ENCODE measurements around the gene CMIP. TPM values are rescaled to one million over a fixed set of nuclear protein-coding genes. Genes with fewer than 3 reads are reported as not detected.

CMIP gene
- total RNA-seq, 1 donor from 2014 or later: 10.5 TPM

DNA sequence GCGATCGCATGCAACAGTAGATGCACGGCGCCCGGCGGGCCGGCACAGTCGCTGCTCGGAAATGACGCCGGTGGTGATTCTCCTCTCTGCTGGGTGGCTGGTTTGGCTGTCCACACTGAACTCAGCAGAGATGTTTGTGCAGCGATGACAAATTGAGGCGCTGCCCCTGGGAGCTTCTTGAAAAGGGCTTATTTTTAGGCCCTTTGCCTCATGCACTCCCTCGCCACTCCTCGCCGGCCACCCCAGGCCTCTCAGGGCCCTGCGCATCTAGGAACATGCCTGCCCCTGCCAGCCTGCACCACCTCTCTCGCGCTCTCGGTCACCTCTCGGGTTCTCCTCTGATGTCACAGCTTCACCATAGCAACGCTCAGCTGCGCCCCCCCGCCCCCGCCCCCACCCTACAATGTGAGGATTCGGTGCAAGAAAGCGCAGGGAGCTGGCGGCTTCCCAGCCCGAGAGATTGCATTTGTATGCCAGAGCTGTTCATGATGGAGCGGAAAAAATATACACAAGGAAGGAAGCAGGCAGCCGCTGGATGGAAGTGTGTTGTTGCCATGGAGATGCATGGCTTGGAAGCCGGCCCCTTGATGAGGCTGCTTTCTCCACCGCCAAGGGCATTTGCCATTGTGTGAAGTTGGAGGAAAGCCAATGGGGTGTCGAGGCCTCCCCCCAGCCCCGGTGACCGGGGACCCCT, 253.2 kb downstream of the CMIP start:
- intact Hi-C loops (cut with DNase I): loop anchor here (5.0 kb wide), 1 partner anchor 295 kb away; no protein-coding TSS in a partner anchor
- DNase-seq (ENCODE audit: missing footprints) (no peak), ATAC-seq (no peak)

DNA sequence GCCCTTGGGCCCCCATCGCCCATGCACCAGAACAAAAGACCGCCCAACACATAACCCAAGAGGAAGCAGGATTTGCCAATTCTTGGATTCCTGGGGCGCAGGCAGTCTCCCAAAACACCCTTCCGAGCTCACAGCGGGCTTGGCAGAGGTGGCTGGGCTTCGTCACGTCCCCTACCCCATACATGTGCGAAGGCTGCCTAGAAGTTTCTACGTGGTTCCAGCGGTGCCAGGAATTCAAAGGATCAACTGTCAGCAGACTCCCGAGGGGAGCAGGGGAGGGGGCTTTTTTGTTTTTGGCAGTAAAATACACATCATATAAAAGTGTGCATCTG, 253.7 kb downstream of the CMIP start:
- intact Hi-C loops (cut with DNase I): loop anchor here (5.0 kb wide), 1 partner anchor 296 kb away; no protein-coding TSS in a partner anchor
- DNase-seq (ENCODE audit: missing footprints) (no peak), ATAC-seq (no peak)

DNA sequence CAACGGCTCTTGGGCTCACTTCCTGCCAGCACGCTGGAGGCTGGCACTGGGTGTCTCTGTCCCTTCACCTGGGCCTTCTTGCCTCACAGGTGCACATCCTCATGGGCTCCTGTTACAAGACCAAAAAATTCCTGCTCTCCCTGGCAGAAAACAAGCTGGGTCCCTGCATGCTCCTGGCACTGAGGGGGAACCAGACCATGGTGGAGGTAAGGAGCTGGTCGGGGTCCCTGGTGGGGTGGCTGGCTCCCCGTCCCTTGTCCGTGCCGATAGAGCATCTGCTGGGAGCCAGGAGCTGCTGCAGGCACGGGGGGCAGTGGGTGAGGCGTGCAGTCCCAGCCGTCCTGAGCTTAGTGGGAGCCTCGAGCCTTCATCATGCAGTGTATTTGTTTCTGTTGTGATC, 255.0 kb downstream of the CMIP start:
- DNase-seq (ENCODE audit: missing footprints): no peak
- intact Hi-C loops (cut with DNase I): loop anchor here (5.0 kb wide), 1 partner anchor 297 kb away; no protein-coding TSS in a partner anchor
- ATAC-seq: no peak

DNA sequence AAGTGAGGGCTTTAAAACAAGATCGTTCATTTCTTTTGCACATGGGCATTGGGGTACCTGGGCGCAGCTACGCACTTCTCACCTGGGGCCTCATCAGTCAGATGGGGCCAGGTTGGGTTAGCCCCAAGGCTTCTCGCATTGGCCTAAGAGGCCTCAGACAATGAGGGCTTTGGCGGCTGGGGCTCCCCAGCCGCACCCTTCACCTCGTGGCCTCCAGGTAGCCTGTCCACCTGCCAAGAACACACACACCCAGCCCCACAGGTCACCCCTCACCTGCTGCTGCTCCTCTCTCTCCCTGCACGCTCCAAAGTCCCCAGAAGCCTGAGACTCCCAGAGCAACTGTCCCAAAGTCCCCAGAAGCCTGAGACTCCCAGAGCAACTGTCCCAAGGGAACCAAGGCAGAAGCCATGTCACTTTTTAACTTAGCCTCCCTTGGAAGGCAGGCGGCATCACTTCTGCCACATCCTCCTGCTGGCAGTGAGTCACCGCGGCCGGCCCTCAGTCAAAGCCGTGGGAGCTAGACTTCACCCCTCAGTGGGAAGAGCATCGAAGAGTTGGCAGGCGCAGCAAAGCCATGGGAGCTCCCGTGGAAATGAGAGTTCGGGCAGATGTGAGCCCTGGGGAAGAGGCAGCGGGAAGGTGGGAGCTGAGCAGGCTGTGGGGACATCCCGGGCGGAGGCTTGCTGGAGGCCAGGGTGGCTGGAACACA, 255.6 kb downstream of the CMIP start:
- intact Hi-C loops (cut with DNase I): no loop called here
- ATAC-seq (no peak), DNase-seq (ENCODE audit: missing footprints) (no peak)

DNA sequence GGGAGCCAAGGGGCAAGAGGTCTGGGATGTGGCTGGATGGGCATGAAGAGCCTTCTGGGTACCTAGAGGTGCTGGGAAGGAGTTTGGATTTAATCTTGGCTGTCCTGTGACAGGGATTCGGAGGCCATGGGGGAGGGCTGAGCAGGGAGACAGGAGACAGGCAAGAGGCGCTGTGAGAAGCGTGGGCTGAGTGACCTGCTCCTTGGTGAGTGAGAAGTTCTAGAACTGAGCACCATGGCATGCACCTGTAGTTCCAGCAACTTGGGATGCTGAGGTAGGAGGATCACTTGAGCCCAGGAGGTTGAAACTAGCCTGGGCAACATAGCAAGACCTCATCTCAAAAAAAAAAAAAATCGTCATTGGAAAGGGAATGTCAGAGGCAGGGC, 256.2 kb downstream of the CMIP start:
- ATAC-seq (no peak), DNase-seq (ENCODE audit: missing footprints) (no peak)
- intact Hi-C loops (cut with DNase I): no loop called here

DNA sequence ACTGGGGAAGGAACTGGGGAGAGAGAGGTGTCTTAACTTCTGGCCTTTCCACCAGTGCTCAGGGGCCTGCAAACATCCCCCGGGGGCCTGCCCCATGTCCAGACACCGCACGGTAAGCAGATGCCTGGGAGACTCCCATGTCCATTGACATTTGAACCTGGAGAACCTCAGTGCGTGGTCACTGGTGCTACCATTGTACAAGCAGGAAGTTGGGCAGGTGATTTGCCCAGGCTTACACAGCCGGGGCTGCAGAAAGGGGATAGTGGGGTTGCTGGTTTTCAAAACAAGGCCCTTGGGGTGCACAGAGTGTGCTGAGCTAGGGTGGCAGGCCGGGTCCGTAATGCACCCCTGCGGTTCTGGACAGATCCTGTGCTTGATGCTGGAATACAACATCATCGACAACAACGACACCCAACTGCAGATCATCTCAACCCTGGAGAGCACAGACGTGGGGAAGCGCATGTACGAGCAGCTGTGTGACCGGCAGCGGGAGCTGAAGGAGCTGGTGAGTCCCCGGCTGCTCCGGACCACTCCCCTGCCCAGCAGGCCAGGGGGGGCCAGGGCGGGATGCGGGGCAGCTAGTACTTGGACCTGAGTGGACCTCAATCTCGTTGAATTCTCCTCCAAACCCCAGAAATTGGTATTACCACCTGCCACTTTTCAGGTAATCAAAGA, 256.8 kb downstream of the CMIP start:
- intact Hi-C loops (cut with DNase I): no loop called here
- DNase-seq (ENCODE audit: missing footprints) (no peak), ATAC-seq (no peak)

DNA sequence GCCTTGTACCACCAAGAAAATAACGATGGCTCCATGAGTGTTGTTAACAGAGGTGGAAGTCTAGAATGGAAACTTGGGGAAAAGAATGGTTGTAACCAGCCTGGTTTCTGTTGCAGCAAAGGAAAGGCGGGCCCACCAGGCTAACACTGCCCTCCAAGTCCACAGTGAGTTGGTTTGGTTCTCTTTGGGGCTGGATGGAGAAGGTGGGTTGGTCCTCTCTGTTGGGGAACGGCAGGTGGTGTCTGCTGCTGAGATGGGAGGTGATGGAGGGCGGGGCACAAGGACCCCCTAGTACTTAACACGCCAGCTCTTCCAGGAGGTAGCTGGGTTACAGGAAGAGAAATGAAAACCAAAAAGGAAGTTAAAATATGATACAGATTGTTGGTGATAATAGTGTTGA, 257.9 kb downstream of the CMIP start:
- intact Hi-C loops (cut with DNase I): no loop called here
- no peak for DNase-seq (ENCODE audit: missing footprints)

DNA sequence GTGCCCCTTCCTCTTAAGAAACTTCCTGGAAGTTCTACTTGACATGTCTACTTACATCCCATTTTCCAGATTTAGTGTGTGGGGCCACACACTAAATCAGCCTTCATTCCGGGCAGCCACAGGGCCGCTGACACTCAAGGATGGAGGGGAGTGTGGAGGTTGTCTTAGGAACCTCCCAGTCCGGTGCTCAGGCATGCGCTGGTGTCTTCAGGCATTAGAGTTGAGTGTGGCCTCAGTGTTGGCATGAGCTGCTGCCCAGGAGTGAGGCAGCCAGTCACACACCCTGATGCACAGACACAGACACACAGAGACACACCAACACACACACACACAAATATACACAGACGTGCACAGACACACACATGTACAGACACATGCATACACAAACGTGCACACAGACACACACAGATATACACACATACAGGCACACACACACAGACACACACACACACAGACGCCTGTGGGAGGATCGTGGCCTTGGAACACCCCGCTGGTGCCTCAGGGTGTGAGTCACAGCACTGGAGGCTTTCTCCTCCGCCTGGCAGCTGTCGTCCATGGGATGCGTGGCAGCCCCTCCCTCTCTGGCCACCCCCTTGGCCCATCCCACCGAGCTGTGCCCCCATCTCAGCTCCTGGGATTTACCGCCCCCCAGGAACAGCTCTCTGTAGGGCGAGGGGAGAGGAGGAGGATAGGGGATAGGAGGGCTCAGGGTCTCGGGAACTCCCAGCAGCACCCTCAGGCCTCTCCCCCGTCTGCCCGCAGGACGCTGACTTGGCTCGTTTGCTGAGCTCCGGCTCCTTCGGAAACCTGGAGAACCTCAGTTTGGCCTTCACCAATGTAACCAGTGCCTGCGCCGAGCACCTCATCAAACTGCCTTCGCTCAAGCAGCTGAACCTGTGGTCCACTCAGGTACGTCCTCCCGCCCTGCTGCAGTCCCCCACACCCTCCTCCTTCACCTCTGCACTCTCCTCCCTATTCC, 258.9 kb downstream of the CMIP start:
- no peak for ATAC-seq
- no peak for DNase-seq (ENCODE audit: missing footprints)
- intact Hi-C loops (cut with DNase I): no loop called here

More for the DNA sequence above, 257.9 kb downstream of the CMIP start:
- no peak for ATAC-seq

DNA sequence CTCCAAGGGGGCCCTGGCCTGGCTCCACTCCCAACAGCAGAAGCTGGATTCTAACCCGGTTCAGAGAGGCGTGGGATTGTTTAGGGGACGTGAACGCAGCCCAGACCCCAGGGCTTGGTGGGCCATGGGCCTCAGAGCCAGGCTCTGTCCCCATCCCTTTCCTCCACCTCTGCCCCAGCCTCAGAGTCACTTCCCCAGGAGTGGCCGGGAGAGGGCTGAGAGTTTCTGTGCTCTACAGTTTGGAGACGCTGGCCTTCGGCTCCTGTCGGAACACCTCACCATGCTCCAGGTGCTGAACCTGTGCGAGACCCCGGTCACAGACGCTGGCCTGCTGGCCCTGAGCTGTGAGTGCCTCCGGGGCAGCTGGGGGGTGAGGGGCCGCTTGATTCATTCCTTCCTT, 260.7 kb downstream of the CMIP start:
- intact Hi-C loops (cut with DNase I): no loop called here
- no peak for ATAC-seq
- no peak for DNase-seq (ENCODE audit: missing footprints)

DNA sequence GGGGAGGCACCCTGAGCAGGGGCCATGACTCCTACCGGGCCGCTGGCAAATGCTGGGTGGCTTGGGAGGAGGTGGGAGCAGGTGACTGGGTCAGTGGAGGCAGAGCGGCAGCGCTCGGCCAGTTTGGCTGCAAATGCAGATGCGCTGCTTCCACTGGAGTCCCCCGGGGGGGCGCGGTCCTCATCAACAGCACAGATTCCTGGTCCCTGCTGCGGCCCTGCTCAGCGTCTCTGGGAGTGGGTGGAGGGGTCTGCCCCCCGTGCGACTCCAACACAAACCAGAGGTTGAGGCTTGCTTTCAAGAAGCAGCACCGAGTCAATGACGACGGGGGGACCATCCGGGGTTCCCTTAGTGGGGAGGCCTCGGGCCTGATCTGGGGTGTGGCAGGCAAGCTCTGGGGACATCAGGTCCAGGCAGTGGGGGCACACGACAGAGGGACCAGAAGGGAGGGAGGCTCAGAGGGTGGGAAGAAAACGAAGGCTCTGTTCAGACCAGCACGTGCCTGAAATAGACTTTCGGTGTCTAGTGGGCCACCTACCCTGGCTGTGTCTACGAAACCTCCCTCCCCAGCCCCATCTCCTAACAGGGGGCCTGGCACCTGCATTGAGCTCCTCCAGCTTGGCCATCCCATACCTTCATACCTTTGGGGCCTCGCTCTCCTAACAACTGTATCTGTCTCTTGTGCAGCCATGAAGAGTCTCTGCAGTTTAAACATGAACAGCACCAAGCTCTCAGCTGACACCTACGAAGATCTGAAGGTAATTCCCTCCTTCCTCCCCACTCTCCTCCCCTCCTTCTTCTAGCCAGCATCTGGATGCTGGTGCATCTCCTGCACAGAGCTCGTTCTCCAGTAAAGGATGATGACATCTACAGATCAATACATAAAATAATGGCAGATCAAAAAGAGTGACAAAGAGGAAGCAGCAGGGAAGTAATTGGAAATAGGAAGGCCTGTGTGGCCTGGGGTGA, 262.0 kb downstream of the CMIP start:
- no peak for ATAC-seq
- DNase-seq (ENCODE audit: missing footprints): no peak
- intact Hi-C loops (cut with DNase I): no loop called here

DNA sequence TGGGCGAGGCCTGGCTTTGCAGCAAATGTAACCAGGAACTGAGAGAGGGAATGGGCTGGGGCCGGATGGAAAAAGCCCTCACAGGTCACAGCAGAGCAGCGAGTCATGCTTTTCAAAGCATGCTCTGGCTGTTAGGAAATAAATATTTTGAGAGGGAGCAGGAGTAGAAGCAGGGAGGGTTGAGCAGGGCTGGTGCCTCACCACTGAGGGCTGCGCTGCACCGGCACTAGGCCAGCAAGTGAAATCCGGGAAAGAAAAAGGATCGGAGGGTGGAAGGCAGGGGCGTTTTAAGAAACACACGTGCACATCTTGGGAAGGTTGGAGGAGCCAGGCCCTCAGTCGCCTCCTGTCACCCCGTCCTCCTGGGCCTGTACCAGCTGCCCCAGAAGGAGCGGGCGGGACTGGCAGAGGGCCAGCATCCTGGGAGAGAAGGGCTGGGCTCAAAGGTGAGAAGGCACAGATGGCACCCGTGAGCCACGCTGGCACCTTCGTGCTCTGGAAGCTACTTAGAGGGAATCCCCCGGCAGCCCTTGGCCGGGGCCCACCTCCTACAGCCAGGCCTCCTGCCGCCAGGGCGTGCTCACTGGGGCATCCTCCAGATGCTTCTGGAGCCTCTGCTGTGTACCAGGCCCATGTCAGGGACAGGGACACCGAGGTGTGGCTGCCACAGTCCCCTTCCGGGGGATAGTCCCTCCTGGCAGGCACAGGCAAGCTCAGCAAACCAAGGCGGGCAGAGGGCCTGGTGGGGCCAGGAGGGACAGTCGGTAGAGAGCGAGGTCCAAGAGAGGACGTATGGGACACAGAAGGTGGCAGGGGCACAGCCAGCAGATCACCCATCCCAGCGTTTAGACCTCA, 263.0 kb downstream of the CMIP start:
- ATAC-seq (no peak), DNase-seq (ENCODE audit: missing footprints) (no peak)
- intact Hi-C loops (cut with DNase I): no loop called here

DNA sequence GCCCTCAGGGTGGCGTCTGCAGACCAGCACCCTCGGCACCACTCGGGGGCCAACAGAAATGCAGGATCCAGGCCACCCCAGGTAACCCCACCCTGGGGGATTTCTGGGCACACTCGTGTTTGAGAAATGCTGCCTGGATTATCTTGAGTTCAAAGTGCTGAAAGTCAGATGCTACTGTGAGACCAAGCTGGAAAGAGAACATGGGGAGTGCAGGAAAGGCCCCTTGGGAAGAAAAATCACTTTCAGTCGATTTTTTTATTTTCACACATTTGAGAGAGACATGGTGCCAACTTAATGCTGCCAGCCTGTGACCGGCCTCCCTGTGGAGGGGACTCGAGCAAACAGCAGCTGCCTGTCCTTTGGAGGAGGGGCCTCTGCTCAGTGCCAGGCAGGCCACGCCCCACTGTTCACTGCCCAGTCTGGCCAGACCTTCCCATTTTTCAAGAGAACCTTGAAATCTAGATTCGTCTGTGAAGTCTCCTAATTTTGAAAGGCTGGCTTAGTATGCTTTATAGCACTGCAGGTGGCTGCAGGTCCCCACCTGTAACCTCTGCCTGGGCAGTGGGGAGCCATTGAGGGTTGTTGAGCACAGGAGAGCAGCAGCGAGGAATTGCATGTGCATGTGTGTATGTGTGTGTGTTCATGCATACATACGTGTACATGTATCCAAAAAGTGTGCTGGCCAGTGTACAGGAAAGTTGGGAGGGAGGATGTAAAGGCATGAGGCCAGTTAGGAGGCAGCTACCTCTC, 263.8 kb downstream of the CMIP start:
- intact Hi-C loops (cut with DNase I): no loop called here
- ATAC-seq (no peak), DNase-seq (ENCODE audit: missing footprints) (no peak)

DNA sequence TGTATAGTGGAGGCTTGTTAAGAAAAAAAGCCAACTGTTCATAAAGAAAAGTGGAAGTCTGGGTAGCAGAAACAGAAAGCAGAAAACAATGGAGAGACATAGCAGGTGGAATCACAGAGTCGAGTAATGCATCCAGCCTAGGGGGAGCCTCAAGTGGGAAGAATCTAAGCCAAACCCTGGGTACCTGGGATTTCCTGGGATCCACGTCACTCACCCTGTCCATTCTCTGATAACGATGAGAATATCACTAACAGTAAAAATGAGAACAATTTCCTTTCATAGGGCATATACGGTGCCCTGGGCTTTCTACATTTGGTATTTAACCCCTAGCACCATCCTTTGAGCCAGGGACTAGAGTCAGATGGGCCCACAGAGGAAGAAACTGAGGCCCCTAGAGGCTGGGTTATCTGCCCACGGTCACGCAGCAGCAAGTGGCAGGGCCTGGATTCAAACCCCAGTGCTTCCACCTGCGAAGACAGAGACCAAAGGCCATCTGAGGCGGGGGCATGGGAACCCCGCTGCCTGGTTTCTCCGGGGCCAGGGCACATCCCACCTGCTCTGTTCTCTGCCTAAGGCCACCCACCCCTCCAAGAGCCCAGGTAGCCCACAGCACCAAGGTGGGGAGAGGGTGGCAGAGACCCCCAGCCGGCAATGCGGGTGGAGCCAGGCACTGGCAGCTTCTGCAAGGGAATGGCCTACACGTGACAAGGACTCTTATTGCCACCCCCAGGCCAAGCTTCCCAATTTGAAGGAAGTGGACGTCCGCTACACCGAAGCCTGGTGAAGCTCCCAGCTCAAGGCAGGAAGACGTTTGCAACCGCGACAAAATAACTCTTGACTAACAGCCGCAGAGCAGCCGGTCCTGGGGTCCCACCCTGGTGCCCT, 264.6 kb downstream of the CMIP start:
- intact Hi-C loops (cut with DNase I): no loop called here

DNA sequence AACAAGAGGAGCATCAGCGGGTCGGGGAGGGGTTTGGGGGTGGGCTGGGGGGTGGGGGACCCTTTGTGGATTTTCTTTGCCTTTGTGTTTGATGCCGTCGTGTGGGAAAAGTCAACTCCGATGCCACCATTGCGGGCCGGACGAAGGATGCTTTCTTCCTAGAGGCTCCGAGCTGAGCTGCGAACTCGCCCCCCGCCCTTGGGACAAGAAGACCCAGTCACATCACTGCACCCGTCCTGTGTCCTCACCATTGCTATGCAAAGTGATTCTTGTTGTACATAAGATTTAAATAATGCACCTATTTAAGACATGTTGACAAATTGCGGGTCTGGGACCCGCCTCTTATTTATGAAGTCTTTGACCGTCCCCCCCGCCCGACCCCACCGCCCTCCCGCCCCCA, 265.4 kb downstream of the CMIP start:
- intact Hi-C loops (cut with DNase I): no loop called here
- DNase-seq (ENCODE audit: missing footprints) (no peak), ATAC-seq (no peak)

More for the DNA sequence above, 264.6 kb downstream of the CMIP start:
- ATAC-seq (no peak), DNase-seq (ENCODE audit: missing footprints) (no peak)

DNA sequence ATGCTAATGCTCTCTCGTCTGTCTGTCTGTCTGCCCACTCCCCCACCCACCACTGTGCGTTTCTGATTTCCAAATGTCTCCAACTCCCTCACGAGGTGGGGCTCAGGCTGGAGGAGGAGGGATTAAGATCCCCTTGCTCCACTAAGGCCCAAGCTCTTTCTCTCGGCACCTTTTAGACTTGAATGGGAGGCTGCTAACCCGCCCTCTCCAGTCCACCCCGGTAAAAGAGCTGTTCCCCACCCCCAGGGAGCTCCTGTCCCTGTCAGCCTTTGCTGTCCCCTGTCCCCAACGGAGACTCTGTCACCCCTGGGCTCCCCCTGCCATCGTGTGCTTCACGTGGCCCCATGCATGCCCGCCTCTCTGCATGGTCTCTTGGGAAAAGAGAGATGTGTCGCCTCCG, 266.0 kb downstream of the CMIP start:
- intact Hi-C loops (cut with DNase I): no loop called here
- ATAC-seq (no peak), DNase-seq (ENCODE audit: missing footprints) (no peak)

All from Right ventricle myocardium inferior (tissue), 1 donor.